H1 (cell line): ENCODE measurements around the gene CEP85.

Experiments used
- ATF3 ChIP-seq: IDR thresholded peaks from 2 replicates; pipeline ENCODE4 v1.6.1; 2011; ENCODE audit warnings: low read depth, mild to moderate bottlenecking, low read length; ENCODE audit not compliant: insufficient read depth
- CREB1 ChIP-seq: IDR thresholded peaks from 2 replicates; pipeline ENCODE4 v1.6.1; 2012; ENCODE audit warnings: inconsistent platforms
- CTCF ChIP-seq, 3 experiments: IDR thresholded peaks; 1 replicate in 2 of 3; 2 replicates in 1 of 3; pipeline versions ENCODE4 v1.5.1 to v1.6.1; 2011; ENCODE audit warnings: low read length in 3 of 3, mild to moderate bottlenecking in 3 of 3, inconsistent platforms in 2 of 3, low read depth in 1 of 3, moderate library complexity in 1 of 3; ENCODE audit not compliant: insufficient read depth in 1 of 3; ENCODE audit errors: control extremely low read depth in 1 of 3
- EZH2 ChIP-seq: fragments of 200-600 bp; sonication (generic); IDR thresholded peaks from 2 replicates; pipeline ENCODE4 v1.7.1; 2012; ENCODE audit warnings: low read depth, mild to moderate bottlenecking, moderate library complexity, low read length, inconsistent platforms; ENCODE audit not compliant: severe bottlenecking
- HDAC6 ChIP-seq: IDR thresholded peaks from one replicate; pipeline ENCODE4 v1.7.1; 2012; ENCODE audit warnings: low read depth, mild to moderate bottlenecking, inconsistent platforms, low read length, moderate library complexity
- JUND ChIP-seq: IDR thresholded peaks from 2 replicates; pipeline ENCODE4 v1.6.1; 2011; ENCODE audit warnings: mild to moderate bottlenecking, improper control_type of control experiment, low read length
- NANOG ChIP-seq: IDR thresholded peaks from 2 replicates; pipeline ENCODE4 v1.6.1; 2011; ENCODE audit warnings: low read length, low read depth, mild to moderate bottlenecking, inconsistent platforms; ENCODE audit not compliant: insufficient read depth, poor library complexity, severe bottlenecking
- POLR2A ChIP-seq, 2 experiments: IDR thresholded peaks; 1 replicate in 1 of 2; 2 replicates in 1 of 2; pipeline ENCODE4 v1.6.1; 2011; ENCODE audit warnings: low read depth in 2 of 2, low read length in 2 of 2, mild to moderate bottlenecking in 2 of 2; ENCODE audit errors: control extremely low read depth in 1 of 2
- POLR2AphosphoS5 ChIP-seq: IDR thresholded peaks from 2 replicates; pipeline ENCODE4 v1.6.1; 2011; ENCODE audit warnings: low read depth, low read length
- RAD21 ChIP-seq, 2 experiments: IDR thresholded peaks in 1 of 2; conservative IDR thresholded peaks in 1 of 2; 2 replicates each; pipeline ENCODE4 v1.6.1; 2011; ENCODE audit warnings: low read depth in 2 of 2, low read length in 2 of 2, improper control_type of control experiment in 1 of 2, inconsistent platforms in 1 of 2, mild to moderate bottlenecking in 1 of 2, moderate library complexity in 1 of 2
- RBBP5 ChIP-seq: IDR thresholded peaks from 2 replicates; pipeline ENCODE4 v1.7.1; 2012; ENCODE audit warnings: low read depth, mild to moderate bottlenecking, inconsistent platforms, low read length, moderate library complexity, borderline replicate concordance
- RFX5 ChIP-seq: IDR thresholded peaks from 2 replicates; pipeline ENCODE4 v1.6.1; 2011; ENCODE audit warnings: low read depth, low read length, improper control_type of control experiment, borderline replicate concordance
- SP2 ChIP-seq: IDR thresholded peaks from 2 replicates; pipeline ENCODE4 v1.6.1; 2012; ENCODE audit warnings: mild to moderate bottlenecking, low read length, inconsistent platforms
- TCF12 ChIP-seq: IDR thresholded peaks from 2 replicates; pipeline ENCODE4 v1.6.1; 2011; ENCODE audit warnings: low read depth, mild to moderate bottlenecking, low read length

- TF ChIP-seq SP2 (no peak), CREB1 (no peak), ATF3 (no peak), RFX5 (no peak), POLR2AphosphoS5 (no peak), POLR2A (IDR thresholded peaks at IDR 0.05; ENCODE audit: control extremely low read depth in 1 of 2, low read depth in 2 of 2, low read length in 2 of 2) (no peak), CTCF (IDR thresholded peaks at IDR 0.05; ENCODE audit: control extremely low read depth in 1 of 3, insufficient read depth in 1 of 3, low read depth in 1 of 3, low read length in 3 of 3) (no peak), HDAC6 (no peak), NANOG (no peak), RAD21 (IDR thresholded peaks at IDR 0.05 in 1 of 2, conservative IDR thresholded peaks at IDR 0.05 in 1 of 2; ENCODE audit: low read depth in 2 of 2, low read length in 2 of 2) (no peak), RBBP5 (no peak), EZH2 (no peak), TCF12 (no peak), JUND (no peak)
Measured at GRCh38 chr1:26237230-26237966, 3.4 kb downstream of the CEP85 start.
